ENCODE measurements around the gene ZNF331. TPM values are rescaled to one million over a fixed set of nuclear protein-coding genes. Genes with fewer than 3 reads are reported as not detected.

Gene ZNF331
- total and polyA plus RNA-seq, 2 of the 4 experiments (the other 2 are of a cell fraction): 6.6 to 11.1 TPM

GRCh38 chr19:53580871-53581835 lies 43.2 kb downstream of the ZNF331 start (continued):
- no peak for TF ChIP-seq RCOR1 (IDR thresholded peaks at IDR 0.05; ENCODE audit: insufficient replicate concordance, low read length)

- H3K79me1 ChIP-seq (ENCODE audit: low read depth in 1 of 2, low read length in 2 of 2): no peaks in the 10 kb centered on the region
- H2BK5ac ChIP-seq (ENCODE audit: low read depth, low read length, poor library complexity, severe bottlenecking): no peak overlapping the region
- no peaks in the 10 kb centered on the region for H3K27me3 ChIP-seq (ENCODE audit: control insufficient read depth, insufficient read depth, low read length)
- H3K14ac ChIP-seq (replicated peaks; ENCODE audit: low read depth, low read length): no peak overlapping the region
- in situ Hi-C loops (cut with MboI; ENCODE audit: low sequenced_read_pairs): no loop called here
- H2AK5ac ChIP-seq (ENCODE audit: low read depth, low read length): no peak overlapping the region
- H3K23ac ChIP-seq (ENCODE audit: low read depth, low read length): no peak overlapping the region
- H2BK20ac ChIP-seq (ENCODE audit: low read depth, low read length): no peak overlapping the region
- H2AK9ac ChIP-seq (replicated peaks; ENCODE audit: low read depth, low read length, poor library complexity): no peak overlapping the region
- no peak overlapping the region for H3K9ac ChIP-seq (ENCODE audit: low read depth, low read length)
- ChIA-PET POLR2A (ENCODE audit: unreplicated experiment) (no interaction called here), CTCF (interaction anchor here (0.6 kb wide), 1 partner anchor 9 kb away, joined by 6 read pairs; no protein-coding TSS in a partner anchor)
- H3K27ac ChIP-seq (ENCODE audit: insufficient read depth, low read length): no peak overlapping the region
- H2AFZ ChIP-seq (replicated peaks; ENCODE audit: low read length, poor library complexity): no peak overlapping the region
- no peaks in the 10 kb centered on the region for H4K20me1 ChIP-seq (ENCODE audit: insufficient read depth, low read length)
- dilution Hi-C loops (cut with HindIII; ENCODE audit: low sequenced_read_pairs, unreplicated experiment): no loop called here
- H2BK15ac ChIP-seq (ENCODE audit: low read depth, low read length): no peak overlapping the region
- H2BK120ac ChIP-seq (ENCODE audit: low read depth, low read length): no peak overlapping the region
- no peak overlapping the region for H3K4me3 ChIP-seq (ENCODE audit: insufficient read depth, low read depth, low read length)
- no peak for DNase-seq
- peaks cover 16% of the 10 kb centered on the region for H3K36me3 ChIP-seq (ENCODE audit: control insufficient read depth, insufficient read depth, low read length)
- H4K91ac ChIP-seq (ENCODE audit: insufficient read depth, low read depth, low read length): no peak overlapping the region
- 33% methylated on average over 1 of the region's 6 CpGs; no CpG with 5 or more reads in 1 of the 2 experiments for WGBS, 2 experiments (ENCODE audit: extremely low coverage in 2 of 2, insufficient read length in 1 of 2)
- no peak overlapping the region for H4K8ac ChIP-seq (ENCODE audit: low read depth in 2 of 2, low read length in 2 of 2)
- no peak overlapping the region for H3K4me2 ChIP-seq (ENCODE audit: low read depth, low read length)
- no peak overlapping the region for H4K5ac ChIP-seq (ENCODE audit: low read depth, low read length)
- intact Hi-C loops (cut with micrococcal nuclease): no loop called here
- no peaks in the 10 kb centered on the region for H3K9me1 ChIP-seq (ENCODE audit: insufficient read depth, low read length)
- H3K4me1 ChIP-seq (ENCODE audit: control insufficient read depth, insufficient read depth, low read length): no peaks in the 10 kb centered on the region
- peaks cover 44% of the 10 kb centered on the region for H3K9me3 ChIP-seq (ENCODE audit: control insufficient read depth, insufficient read depth, low read length)
- H3K56ac ChIP-seq (ENCODE audit: extremely low read depth, insufficient read depth, low read length): no peak overlapping the region
- ATAC-seq (ENCODE audit: low read depth): no peak
- no peak overlapping the region for H3K18ac ChIP-seq (ENCODE audit: low read depth, low read length)
- no peak overlapping the region for H3K4ac ChIP-seq (ENCODE audit: low read depth, low read length)
- BruUV-seq (replicated peaks): no TSS peak
- no peak for TF ChIP-seq MAFK (IDR thresholded peaks at IDR 0.05; ENCODE audit: low read depth, low read length)
- no peak for TF ChIP-seq SMC3 (IDR thresholded peaks at IDR 0.05; ENCODE audit: low read depth, low read length)
- no peak for TF ChIP-seq NFE2L2 (IDR thresholded peaks at IDR 0.05; ENCODE audit: low read depth, low read length)
- TF ChIP-seq MXI1 (IDR thresholded peaks at IDR 0.05; ENCODE audit: borderline replicate concordance, low read depth, low read length): no peak
- no peak for TF ChIP-seq CHD1 (IDR thresholded peaks at IDR 0.05; ENCODE audit: low read depth, low read length)
- TF ChIP-seq MAZ (IDR thresholded peaks at IDR 0.05; ENCODE audit: borderline replicate concordance, low read depth, low read length): no peak
- TF ChIP-seq RFX5 (IDR thresholded peaks at IDR 0.05; ENCODE audit: low read depth, low read length): no peak
- no peak for TF ChIP-seq POLR2A (IDR thresholded peaks at IDR 0.05; ENCODE audit: low read depth, low read length)
- no peak for TF ChIP-seq CEBPB (IDR thresholded peaks at IDR 0.05; ENCODE audit: low read depth, low read length)
- TF ChIP-seq ELK1 (IDR thresholded peaks at IDR 0.05; ENCODE audit: borderline replicate concordance, low read depth, low read length): no peak
- TF ChIP-seq RAD21 (IDR thresholded peaks at IDR 0.05; ENCODE audit: low read length): no peak
- TF ChIP-seq CTCF (conservative IDR thresholded peaks at IDR 0.05; ENCODE audit: low read depth, low read length): no peak
- no peak for TF ChIP-seq RCOR1 (IDR thresholded peaks at IDR 0.05; ENCODE audit: insufficient replicate concordance, low read length)
Measured at GRCh38 chr19:53581871-53582279, 43.9 kb downstream of the ZNF331 start.

All from IMR-90 (cell line).